ENCODE measurements around the gene CTSA. TPM values are rescaled to one million over a fixed set of nuclear protein-coding genes. Genes with fewer than 3 reads are reported as not detected.

Gene CTSA
- polyA plus RNA-seq, 6 donors from 2014 or later, result 28.6 to 46.5 (median 42.3) TPM

DNA sequence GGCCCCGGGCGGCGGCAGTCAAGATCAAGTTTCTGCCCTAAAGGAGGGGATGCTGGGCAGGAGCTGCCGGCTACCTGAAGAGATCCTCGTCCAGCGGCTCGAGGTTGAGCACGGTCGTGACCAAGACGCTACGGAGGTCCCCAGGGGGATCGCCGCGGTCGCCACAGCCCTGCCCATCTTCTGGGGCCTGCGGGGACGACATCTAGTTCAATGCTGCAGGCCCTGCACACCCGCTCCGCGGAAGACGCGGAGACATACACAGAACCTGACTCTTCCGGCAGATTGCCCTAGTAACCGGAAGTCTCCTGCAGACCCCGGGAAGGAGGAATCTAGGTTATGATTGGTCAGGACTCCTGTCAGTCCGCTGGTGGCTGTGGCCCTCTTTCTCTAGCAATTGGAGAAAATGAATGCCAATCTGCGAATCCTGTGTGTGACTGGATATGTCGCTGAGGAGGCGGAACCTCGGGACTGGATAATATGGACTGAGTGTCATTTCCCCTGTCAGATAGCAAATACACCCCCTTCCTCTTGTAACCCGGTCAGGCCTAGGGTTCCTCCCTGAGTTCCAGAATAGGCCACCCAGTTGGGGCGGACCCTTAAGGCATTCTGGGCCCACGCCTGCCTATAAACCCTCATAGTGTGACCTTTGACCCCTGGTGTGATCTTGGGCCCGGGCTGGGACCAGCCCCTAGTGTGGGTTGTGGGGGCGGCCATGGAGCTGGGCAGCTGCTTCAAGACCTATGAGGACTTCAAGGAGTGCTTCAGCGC is 33.8 kb upstream of the CTSA start, which contains the start of the genes ACOT8 and ZSWIM3:
TSS of gene ACOT8 (minus strand) at position 279 of the 768 bp plus-strand sequence. CDS start at position 202, 77 bp downstream.
TSS of gene ZSWIM3 (plus strand) at position 501 of the 768 bp plus-strand sequence. CDS start at position 713, 212 bp downstream.
- no peaks in the 10 kb centered on the region for H3K27me3 Mint-ChIP-seq
- peak within 1 kb of the TSS; percentile 91 to 97 (median 93) for H3K27ac Mint-ChIP-seq
- DNase-seq (peak; percentile 98), ATAC-seq (ENCODE audit: low read depth in 2 of 2) (peak; percentile 97)
- H3K9me3 Mint-ChIP-seq, result no peaks in the 10 kb centered on the region
- peaks cover 6 to 11% of the 10 kb centered on the region in 2 donors for H3K36me3 Mint-ChIP-seq
- peak within 1 kb of the TSS; percentile 91 to 99 (median 95) for H3K4me3 Mint-ChIP-seq
- peaks cover 28 to 47% (median 46%) of the 10 kb centered on the region in 3 donors for H3K4me1 Mint-ChIP-seq

DNA sequence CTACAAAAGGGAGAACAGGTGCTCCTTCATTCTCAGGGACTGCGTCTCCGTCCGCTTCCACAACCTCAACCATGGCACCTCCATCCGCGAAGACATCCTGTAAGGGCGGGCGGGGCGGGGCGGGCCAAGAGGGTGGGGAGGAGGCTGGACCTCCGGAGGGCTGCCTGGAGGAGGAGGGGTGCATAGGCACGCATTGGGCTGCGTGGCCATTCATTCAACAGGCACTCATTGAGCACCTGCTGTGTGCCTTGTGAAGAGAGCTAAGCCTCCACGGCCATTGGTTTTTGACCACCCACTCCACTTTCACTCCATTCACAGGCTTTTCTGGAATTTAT is 33.3 kb upstream of the CTSA start:
- Mint-ChIP-seq H3K4me1 (peaks cover 28 to 47% (median 46%) of the 10 kb centered on the region in 3 donors), H3K9me3 (no peaks in the 10 kb centered on the region), H3K4me3 (peak overlapping the region; percentile 91 to 99 (median 95)), H3K27ac (peak overlapping the region; percentile 91 to 97 (median 93)), H3K36me3 (peaks cover 6 to 11% of the 10 kb centered on the region in 2 donors), H3K27me3 (no peaks in the 10 kb centered on the region)
- peak; percentile 2 to 4 for ATAC-seq (ENCODE audit: low read depth in 2 of 2)
- DNase-seq, result no peak

DNA sequence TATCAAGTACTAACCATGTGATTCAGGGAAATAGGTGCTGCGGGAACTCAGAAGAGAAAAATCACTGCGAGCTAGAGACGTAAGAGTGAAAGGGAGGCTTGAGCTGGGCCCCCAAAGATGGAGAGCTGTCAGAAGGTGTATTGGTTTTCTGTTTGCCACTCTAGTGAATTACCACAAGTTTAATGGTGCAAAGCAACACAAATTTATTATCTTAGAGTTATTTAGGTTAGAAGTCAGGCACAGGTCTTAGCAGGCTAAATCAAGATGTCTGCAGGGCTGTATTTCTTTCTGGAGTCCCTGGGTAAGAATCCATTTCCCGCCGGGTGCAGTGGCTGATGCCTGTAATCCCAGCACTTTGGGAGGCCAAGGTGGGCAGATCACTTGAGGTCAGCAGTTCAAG is 31.2 kb upstream of the CTSA start:
- H3K4me1 Mint-ChIP-seq, result peaks cover 31 to 42% (median 40%) of the 10 kb centered on the region in 3 donors
- ATAC-seq (ENCODE audit: low read depth in 2 of 2), result no peak
- no peak for DNase-seq
- no peaks in the 10 kb centered on the region for H3K9me3 Mint-ChIP-seq
- peaks cover 6 to 11% of the 10 kb centered on the region in 2 donors for H3K36me3 Mint-ChIP-seq
- H3K27me3 Mint-ChIP-seq, result no peaks in the 10 kb centered on the region
- H3K4me3 Mint-ChIP-seq, result peak overlapping the region in 1 of 8 donors; percentile 69
- no peak overlapping the region for H3K27ac Mint-ChIP-seq

GRCh38 chr20:45860560-45861220 is 30.4 kb upstream of the CTSA start:
- Mint-ChIP-seq H3K4me3 (peak overlapping the region in 1 of 8 donors; percentile 69), H3K4me1 (peaks cover 31 to 39% (median 37%) of the 10 kb centered on the region in 3 donors), H3K36me3 (peaks cover 6 to 11% of the 10 kb centered on the region in 2 donors), H3K27ac (peak overlapping the region in 2 of 6 donors; percentile 75 to 84), H3K27me3 (no peaks in the 10 kb centered on the region), H3K9me3 (no peaks in the 10 kb centered on the region)
- no peak for DNase-seq
- ATAC-seq (ENCODE audit: low read depth in 2 of 2), result no peak

DNA sequence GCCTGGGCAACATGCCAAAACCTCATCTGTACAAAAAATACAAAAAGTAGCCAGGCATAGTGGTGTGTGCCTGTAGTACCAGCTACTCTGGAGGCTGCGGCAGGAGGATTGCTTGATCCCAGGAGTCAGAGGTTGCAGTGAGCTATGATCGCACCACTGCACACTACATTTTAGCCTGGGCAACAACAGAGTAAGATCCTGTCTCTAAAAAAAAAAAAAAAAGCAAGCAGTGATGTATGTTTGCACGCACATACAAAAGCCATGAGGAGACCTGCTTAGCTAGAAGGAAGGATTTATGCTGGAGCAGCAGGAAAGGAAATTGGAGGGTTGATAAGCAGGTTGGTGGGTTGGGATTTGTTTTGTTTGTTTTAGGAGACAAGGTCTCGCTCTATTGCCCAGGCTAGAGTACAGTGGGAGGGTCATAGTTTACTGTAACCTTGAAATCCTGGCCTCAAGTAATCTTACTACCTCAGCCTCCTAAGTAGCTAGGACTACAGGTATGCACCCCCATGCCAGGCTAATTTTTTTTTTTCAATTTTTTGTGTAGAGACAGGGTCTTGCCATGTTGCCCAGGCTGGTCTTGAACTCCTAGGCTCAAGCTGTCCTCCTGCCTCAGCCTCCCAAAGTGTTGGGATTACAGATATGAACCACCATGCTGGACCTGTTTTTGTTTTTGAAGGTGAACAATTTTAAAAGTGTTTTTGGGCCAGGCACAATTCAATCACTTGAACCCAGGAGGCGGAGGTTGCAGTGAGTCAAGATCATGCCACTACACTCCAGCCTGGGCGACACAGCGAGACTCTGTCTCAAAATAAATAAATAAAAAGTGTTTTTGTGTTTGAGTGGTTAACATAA is 29.7 kb upstream of the CTSA start:
- H3K9me3 Mint-ChIP-seq, result no peaks in the 10 kb centered on the region
- H3K27ac Mint-ChIP-seq, result no peak overlapping the region
- DNase-seq (no peak), ATAC-seq (ENCODE audit: low read depth in 2 of 2) (no peak)
- peaks cover 30 to 32% (median 31%) of the 10 kb centered on the region in 3 donors for H3K4me1 Mint-ChIP-seq
- no peaks in the 10 kb centered on the region for H3K27me3 Mint-ChIP-seq
- no peak overlapping the region for H3K4me3 Mint-ChIP-seq
- peaks cover 6 to 11% of the 10 kb centered on the region in 2 donors for H3K36me3 Mint-ChIP-seq

- H3K4me3 Mint-ChIP-seq, result no peak overlapping the region
- H3K27me3 Mint-ChIP-seq, result no peaks in the 10 kb centered on the region
- no peak for ATAC-seq (ENCODE audit: low read depth in 2 of 2)
- peaks cover 6 to 11% of the 10 kb centered on the region in 2 donors for H3K36me3 Mint-ChIP-seq
- peaks cover 13 to 20% (median 15%) of the 10 kb centered on the region in 3 donors for H3K4me1 Mint-ChIP-seq
- no peaks in the 10 kb centered on the region for H3K9me3 Mint-ChIP-seq
- H3K27ac Mint-ChIP-seq, result no peak overlapping the region
- no peak for DNase-seq
Observed at GRCh38 chr20:45863543-45864470, 27.3 kb upstream of the CTSA start.

GRCh38 chr20:45866454-45866853 is 24.7 kb upstream of the CTSA start:
- Mint-ChIP-seq H3K9me3 (no peaks in the 10 kb centered on the region), H3K27me3 (no peaks in the 10 kb centered on the region), H3K36me3 (no peaks in the 10 kb centered on the region), H3K4me3 (no peak overlapping the region), H3K4me1 (peaks cover under 1 to 6% (median under 1%) of the 10 kb centered on the region in 3 donors), H3K27ac (peak overlapping the region in 1 of 6 donors; percentile 77)
- DNase-seq (no peak), ATAC-seq (ENCODE audit: low read depth in 2 of 2) (no peak)

DNA sequence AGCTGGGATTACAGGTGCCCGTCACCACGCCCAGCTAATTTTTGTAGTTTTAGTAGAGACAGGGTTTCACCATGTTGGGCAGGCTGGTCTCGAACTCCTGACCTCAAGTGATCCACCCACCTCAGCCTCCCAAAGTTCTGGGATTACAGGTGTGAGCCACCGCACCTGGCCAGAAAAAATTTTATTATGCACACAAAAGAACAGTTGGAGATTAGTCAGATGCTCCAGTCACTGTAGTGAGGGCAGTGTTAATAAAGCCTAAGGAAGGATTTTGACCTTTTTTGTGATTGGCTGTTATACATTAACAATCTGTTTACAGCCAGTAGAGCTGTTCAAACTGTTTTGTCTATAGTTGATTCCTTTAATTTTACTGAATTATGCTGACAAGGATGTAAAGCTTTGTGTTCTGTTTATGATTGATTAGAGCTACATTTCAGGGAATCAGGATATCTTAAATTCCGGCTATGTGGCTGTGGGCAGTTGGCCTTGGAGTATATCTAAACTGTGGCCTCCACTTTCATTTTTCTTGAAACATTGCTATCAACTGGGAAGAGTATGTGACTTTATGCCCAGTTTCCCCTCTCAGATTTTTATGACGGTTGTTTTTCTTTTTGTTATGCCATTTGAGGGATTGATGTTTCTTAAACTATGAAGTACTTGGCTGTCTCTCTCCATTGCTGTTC is 23.9 kb upstream of the CTSA start:
- Mint-ChIP-seq H3K36me3 (peaks cover 0 to 1% of the 10 kb centered on the region in 2 donors), H3K4me1 (peaks cover 0 to 6% (median 0%) of the 10 kb centered on the region in 3 donors), H3K4me3 (no peak overlapping the region), H3K27ac (no peak overlapping the region), H3K27me3 (no peaks in the 10 kb centered on the region), H3K9me3 (no peaks in the 10 kb centered on the region)
- DNase-seq, result no peak
- no peak for ATAC-seq (ENCODE audit: low read depth in 2 of 2)

- DNase-seq (no peak), ATAC-seq (ENCODE audit: low read depth in 2 of 2) (no peak)
- no peaks in the 10 kb centered on the region for H3K27me3 Mint-ChIP-seq
- H3K4me1 Mint-ChIP-seq, result peaks cover 0 to 6% (median 0%) of the 10 kb centered on the region in 3 donors
- peaks cover 0 to 3% of the 10 kb centered on the region in 2 donors for H3K36me3 Mint-ChIP-seq
- H3K4me3 Mint-ChIP-seq, result no peak overlapping the region
- no peak overlapping the region for H3K27ac Mint-ChIP-seq
- no peaks in the 10 kb centered on the region for H3K9me3 Mint-ChIP-seq
Observed at GRCh38 chr20:45867819-45868176, 23.3 kb upstream of the CTSA start.

GRCh38 chr20:45872626-45873025 is 18.5 kb upstream of the CTSA start:
- Mint-ChIP-seq H3K4me1 (no peaks in the 10 kb centered on the region), H3K27ac (peak overlapping the region in 1 of 6 donors; percentile 71), H3K4me3 (no peak overlapping the region), H3K36me3 (peaks cover 0 to 3% of the 10 kb centered on the region in 2 donors), H3K9me3 (no peaks in the 10 kb centered on the region), H3K27me3 (no peaks in the 10 kb centered on the region)
- ATAC-seq (ENCODE audit: low read depth in 2 of 2), result no peak
- no peak for DNase-seq

DNA sequence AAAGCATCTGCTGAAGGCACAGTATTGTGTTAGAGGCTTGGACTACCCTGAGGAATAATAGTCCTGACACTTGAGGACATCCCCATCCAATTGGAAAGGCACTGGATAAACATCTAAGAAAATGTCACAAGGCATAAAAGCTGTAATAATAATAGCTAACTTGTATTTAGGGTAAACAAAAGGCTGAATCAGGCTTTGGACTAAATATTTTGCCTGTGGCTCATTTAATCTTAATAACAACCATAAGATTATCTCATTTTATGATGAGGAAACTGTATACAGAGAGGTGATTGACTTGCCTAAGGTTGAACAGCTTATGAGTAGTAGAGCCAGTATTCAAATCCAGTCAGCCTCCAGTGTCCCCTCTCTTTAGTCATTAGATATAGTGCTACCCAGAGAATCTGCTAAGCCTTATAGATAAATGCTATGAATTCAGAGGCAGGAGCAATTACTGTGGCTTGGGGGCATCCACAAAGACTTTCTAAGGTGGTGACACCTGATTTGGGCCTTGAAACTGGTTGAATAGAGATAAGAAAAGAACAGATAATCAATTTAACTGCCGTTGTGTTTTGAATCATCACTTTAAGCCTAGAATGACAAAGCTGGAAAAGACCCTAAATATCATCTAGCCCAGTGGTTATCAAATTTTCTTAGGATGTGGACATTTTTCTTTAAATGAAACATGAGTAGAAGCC is 17.6 kb upstream of the CTSA start:
- no peaks in the 10 kb centered on the region for H3K9me3 Mint-ChIP-seq
- no peaks in the 10 kb centered on the region for H3K27me3 Mint-ChIP-seq
- DNase-seq (no peak), ATAC-seq (ENCODE audit: low read depth in 2 of 2) (no peak)
- H3K4me1 Mint-ChIP-seq, result no peaks in the 10 kb centered on the region
- H3K27ac Mint-ChIP-seq, result no peak overlapping the region
- H3K4me3 Mint-ChIP-seq, result peak overlapping the region in 1 of 8 donors; percentile 70
- peaks cover 0 to 3% of the 10 kb centered on the region in 2 donors for H3K36me3 Mint-ChIP-seq
